Measurements from ENCODE around the gene ETV3.

GRCh38 chr1:157110003-157110402 lies 28.2 kb downstream of the ETV3 start:
- TF ChIP-seq CTCF (conservative IDR thresholded peaks at IDR 0.05) (no peak), EZH2 (IDR thresholded peaks at IDR 0.05; ENCODE audit: low read depth) (no peak)
